ENCODE results near the gene ANO1.

The ANO1 gene

GRCh38 chr11:70054004-70054403 lies 24.1 kb upstream of the ANO1 start:
- no peak for DNase-seq

- no peak for DNase-seq
These were observed 22.7 kb upstream of the ANO1 start for GRCh38 chr11:70055444-70055843.

GRCh38 chr11:70057080-70057479 lies 21.0 kb upstream of the ANO1 start:
- no peak for DNase-seq

- DNase-seq, result no peak
These were observed 18.1 kb upstream of the ANO1 start for GRCh38 chr11:70059971-70060370.

DNA sequence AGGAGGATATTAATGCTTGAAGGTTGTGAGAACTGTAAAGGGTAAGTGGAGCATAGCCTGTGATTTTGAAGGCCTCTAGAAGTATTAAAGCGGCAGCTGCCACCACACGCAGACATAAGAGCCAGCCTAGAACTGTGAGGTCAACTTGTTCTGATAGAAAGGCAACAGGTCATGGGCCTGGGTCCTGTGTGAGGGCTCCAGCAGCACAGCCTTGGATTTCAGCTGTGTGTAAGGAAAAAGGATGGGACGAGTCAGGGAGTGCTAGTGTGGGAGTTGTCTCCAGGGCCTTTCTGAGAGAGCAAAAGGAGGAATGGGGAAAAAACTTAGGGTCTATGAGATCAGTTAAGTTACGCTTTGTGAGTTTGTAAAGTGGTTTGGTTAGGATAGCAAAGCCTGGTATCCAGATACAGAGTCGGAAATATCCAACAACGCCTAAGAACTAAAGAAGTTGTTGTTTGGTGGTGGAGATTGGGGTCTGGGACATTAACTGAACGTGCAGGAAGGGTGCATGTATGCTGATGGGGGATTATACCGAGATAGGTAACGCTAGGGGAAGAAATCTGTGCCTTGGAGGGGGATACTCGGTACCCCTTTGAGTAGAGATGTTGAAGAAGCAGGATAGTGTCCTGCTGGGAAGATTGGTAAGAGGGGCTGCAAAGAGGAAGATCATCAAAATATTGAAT lies 17.4 kb upstream of the ANO1 start:
- no peak for DNase-seq

DNA sequence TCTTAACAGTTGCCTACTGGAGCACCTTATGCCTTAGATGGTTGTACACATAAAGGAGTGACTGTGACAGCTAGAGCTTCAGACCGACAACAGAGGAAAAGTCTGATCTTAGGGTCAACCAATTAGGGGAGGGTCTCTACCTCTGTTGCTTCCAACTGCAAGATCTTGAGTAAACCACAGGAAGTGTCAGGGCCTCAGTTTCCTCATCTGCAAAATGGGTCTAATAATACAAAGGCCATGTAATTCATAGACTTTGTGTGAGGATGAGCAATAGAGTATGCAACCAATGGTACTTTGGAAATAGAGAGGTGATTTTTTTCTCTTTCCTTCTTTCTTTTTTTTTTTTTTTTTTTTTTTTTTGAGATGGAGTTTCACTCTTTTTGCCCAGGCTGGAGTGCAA lies 16.4 kb upstream of the ANO1 start:
- DNase-seq, result no peak

DNA sequence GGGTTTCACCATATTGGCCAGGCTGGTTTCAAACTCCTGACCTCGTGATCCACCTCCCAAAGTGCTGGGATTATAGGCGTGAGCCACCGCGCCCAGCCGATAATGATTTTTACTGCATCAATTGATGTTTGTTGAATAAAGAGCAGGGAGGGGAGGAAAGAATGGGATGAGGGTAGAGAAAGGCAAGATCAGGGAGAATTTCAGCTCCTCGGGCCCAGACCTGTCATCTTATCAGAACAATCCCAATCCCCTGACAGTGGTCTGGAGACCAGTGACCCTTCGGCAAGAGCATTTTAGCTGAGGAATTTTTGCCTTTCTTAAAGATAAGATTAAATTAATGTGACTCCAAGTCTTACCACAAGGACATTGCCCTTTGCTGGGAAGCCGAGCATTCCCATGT lies 15.0 kb upstream of the ANO1 start:
- DNase-seq, result no peak

DNA sequence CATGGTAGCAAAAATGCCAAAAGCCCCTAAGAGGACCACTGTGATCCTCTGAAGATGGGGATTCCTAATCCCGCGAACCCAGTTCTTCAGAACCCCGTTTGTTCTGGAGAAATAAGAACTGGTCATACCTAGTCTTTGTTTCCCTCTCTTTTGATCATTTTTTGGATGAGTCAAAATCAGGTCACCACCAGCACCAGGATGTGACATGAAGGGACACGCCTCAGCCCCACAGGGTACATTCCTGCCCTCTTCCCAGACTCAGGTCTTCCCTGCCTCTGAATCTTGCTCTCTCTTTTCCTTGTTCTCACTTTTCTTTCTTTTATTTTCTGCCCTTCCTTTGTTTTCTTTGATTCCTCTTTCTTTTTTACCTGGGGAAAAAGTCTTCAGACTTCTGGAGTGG lies 14.6 kb upstream of the ANO1 start:
- DNase-seq, result no peak

DNA sequence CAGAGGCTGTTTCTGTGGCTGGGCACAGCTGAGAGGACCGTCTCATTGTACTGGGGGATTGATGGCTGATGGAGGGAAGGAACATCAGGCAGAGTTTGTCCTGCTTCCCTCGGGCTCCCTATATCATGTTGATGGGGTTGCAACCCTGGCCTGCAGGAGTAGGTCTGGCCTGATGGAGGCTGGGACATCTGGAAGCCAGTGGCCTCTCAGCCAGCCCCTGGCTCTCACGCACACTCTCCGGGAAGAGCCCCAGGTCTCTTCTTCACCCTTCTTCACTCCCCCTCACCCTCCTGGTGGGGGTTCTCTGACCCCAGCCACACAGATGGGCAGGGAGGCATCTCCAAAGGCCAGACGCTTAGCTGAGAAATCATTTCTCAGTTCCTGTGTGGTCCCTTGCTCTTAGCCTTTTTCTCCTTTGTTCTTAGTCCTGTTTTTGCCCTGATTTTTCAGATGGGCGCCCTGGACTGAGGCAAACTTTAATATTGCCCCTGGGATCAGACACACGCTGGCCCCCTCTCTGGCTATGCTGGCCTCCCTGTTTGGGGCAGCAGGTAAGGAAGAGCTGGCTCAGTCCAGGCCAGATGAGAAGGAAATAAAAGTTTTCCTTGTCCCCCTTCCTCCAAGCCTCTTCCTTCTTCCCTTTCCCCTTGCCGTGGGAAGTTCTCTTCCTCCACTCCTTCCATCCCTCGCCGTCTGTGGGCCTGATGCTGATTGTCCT lies 13.9 kb upstream of the ANO1 start:
- no peak for DNase-seq

DNA sequence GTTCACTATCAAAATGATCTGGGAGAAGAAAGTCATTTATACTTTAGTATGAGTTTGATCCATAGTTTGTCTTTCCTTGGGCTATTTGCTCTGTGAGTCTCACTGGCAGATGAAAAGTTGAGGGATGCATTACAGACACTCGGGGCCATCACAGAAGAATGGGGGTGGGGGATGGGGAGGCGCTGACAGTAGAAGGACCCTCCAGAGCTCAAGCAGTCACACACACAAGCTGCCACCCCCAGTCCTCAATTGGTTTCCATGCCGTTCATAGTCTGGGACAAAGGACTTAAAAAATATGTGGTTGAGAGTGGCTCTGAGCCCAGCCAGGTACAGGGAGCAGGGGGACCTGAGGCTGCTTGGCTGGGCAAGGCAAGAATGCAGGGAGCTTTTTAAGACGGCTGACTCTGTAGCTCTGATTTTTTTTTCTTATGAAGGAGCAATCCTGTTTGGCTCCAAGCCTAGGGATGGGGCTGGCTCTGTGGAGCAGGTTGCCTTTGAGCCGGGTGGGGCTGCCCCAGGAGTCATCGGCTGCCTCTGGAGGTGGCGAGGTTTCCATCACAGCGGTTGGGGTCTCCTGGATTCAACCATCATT lies 13.3 kb upstream of the ANO1 start:
- no peak for DNase-seq

DNA sequence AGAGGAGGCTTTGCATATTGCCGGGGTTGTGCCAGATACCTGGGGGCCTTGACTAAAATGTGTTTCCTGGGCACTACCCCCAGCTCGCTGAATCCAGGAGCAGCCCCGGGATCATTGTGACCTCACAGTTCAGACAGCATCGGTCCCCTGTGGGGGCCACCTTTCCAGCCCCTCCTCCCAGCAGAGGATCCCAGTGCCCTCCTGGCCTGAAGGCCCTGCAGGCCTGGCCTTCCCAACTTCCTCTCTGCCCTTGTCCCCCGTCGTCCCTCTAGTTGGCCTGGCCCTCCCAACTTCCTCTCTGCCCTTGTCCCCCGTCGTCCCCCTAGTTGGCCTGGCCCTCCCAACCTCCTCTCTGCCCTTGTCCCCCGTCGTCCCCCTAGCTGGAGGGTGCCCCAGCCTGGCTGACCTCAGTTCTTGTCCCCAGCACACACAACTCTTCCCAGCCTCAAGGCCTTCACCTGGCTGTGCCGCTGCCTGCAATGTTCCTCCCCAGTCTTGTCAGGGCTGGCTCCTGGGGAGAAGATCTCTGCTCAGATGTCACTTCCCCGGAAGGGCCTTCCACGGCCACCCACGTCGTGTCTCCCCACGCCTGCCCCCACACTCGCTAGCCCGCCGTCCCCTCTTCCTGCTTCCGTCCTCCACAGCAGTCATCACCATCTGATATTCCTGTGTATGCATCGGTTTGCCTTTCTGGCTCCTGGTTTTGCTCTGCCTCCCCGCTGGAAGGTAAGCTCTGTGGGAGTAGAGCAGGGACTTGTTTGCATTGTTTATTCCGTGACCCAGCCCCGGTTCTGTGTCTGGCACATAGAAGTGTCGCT lies 12.6 kb upstream of the ANO1 start:
- DNase-seq, result no peak

GRCh38 chr11:70066136-70066520 lies 12.0 kb upstream of the ANO1 start:
- DNase-seq, result no peak

GRCh38 chr11:70066628-70067027 lies 11.5 kb upstream of the ANO1 start:
- no peak for DNase-seq

- DNase-seq, result no peak
These were observed 11.1 kb upstream of the ANO1 start for GRCh38 chr11:70067036-70067435.

DNA sequence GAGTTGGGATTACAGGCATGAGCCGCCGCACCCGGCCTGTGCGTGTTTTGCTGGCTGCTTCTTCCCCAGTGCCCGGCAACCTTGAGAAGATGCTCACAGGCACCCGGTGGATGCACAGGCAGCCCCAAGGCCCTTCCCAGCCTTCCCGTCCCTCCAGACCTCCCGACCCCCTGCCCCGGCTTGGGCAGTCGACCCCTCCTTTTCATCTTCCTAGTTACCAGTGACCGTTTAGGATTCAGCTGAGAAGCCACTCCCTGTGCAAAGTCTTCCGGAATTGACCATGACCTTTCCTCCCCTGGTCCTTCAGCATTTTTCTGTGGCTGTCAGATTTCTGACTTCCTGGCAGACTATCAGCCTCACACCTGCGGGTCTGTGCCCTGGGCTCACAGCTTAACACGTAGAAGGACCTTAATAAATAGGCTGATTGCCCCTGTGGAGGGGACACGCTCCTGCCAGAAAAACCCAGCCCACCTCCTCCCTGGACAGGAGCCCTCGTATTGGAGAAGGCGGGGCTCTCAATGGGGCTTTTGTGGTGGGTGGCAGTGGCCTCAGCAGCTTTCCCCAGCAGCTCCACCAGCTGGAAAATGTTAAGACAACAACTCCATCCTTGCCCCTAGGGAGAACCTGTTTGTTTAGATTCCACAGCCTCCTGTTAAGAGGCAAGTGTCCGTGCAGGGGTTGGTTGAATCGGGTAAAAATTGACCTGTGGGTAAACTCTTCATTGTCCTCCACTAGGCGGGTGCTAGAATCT lies 10.4 kb upstream of the ANO1 start:
- DNase-seq, result no peak

DNA sequence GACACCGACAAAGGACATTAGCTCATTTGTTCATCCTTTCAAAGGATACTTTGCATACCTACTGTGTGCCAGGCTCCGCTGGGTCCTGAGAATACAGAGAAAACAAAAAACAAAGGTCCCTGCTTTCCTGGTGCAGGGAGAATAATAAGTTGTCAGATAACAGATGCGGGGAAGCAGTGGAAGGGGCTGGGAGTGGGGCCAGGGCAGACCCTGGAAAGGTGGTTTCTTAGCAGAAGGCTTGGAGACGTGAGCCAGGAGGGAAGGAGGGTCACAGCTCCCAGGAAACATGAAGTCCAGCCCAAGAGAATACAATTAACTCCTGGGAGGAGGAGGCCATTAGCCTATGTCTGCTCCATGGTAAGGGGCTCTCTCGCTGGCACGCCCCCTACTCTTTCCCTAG lies 9.8 kb upstream of the ANO1 start:
- no peak for DNase-seq

DNA sequence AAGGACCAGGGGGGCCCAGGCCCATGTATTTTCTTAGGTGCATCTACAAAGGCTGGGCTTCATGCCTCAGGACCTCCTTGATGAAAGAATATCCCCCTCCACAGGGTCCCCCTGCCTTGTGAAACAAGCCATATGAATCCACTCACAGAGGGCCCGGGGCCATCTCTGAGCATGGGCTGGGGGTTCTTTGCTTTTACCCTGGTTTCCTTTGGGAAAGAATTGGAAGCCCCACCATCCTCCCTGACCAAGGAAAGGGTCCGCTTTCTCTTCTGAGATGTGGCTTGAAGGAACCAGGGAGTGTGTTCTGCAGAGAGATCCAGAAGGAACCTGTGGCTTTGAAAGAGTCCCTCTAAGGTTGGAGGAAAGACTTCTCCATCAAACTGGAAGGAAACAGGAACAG lies 9.2 kb upstream of the ANO1 start:
- DNase-seq, result no peak

GRCh38 chr11:70070706-70071105 lies 7.4 kb upstream of the ANO1 start:
- no peak for DNase-seq

GRCh38 chr11:70071996-70072395 lies 6.1 kb upstream of the ANO1 start:
- DNase-seq, result no peak

- DNase-seq, result no peak
These were observed 5.7 kb upstream of the ANO1 start for GRCh38 chr11:70072461-70072860.

DNA sequence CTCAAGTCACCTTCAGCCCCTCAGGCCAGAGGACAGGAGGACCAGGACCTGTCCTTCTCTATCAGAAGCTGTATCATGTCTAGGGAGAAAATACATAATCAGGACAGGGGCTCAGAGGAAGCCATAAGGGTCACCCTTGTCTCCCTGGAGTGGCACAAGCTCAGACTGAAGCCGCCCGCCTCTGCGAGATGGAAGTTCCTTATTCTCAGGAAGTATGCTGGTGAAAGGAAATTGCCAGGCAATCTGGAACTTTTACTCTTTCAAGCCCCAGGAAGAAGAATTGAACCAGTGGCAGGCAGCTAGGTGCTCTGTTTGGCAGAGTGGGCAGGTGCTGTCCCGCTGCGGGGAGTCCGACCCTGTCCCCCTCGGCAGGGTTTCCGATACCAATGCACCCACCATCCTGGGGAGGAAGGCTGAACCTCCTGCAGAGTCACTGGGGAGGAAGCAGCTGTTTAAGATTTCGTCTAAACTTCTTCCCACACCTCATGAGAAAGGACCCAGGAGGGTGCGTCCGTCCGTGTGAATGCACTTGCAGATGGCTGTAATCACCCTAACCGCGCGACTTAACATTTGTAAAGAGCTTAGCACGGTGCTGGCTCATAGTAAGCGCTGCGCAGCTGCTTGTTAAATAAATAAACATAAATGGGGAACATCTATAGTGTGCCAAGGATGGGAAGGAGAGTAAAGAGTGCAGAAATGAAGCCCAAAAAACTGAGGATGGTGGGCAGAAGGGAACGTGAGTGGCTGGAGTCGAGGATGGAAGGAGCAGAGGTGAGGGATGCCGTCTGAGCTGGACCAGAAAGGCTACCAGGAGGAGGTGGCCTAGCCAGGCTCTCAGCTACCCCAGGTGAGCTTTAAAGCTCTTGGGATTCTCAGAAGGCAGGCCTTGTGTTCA lies 5.0 kb upstream of the ANO1 start:
- DNase-seq, result no peak

DNA sequence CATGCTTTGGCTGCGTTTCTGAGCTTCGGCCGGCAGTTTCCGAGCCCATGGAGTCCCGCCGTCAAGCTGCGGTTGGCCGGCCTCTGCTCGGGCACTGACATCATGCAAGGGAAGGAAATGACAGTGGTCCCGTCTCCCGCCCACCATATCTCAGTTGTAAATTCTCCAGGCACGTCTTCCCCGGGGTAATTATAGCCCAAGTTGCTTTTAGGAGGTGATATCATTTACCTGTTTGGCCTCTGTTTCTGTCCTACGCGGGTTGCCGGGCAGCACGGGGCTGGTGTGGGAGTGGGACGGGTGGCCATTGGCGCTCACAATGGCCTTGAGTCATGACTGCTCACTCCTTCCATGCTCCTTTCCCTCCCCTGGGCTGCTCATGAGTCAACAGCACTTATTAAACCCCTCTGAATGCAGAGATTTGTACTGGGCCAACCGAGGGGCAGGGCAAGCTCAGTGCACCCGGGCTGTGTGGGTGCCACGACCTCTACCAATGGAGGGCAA lies 4.2 kb upstream of the ANO1 start:
- no peak for DNase-seq
